GM18508 (cell line): ENCODE results near the gene C4orf50.

Experiments
- ATAC-seq: cut with Tn5 transposase; IDR thresholded peaks from one replicate; pipeline ENCODE4 v1.9.1; 2021; ENCODE audit warnings: moderate number of reproducible peaks; ENCODE audit not compliant: insufficient read depth, unreplicated experiment

Gene C4orf50

GRCh38 chr4:6044276-6044675 is 26.0 kb upstream of the C4orf50 start:
- no peak for ATAC-seq

GRCh38 chr4:6043843-6044242 is 25.6 kb upstream of the C4orf50 start:
- ATAC-seq = no peak

GRCh38 chr4:6043188-6043587 is 25.0 kb upstream of the C4orf50 start:
- ATAC-seq = no peak

GRCh38 chr4:6042293-6043063 is 24.2 kb upstream of the C4orf50 start:
- ATAC-seq = no peak

GRCh38 chr4:6041800-6042199 is 23.6 kb upstream of the C4orf50 start:
- no peak for ATAC-seq

- no peak for ATAC-seq
Measured at GRCh38 chr4:6038711-6039110, 20.5 kb upstream of the C4orf50 start.

- ATAC-seq = no peak
Measured at GRCh38 chr4:6035786-6036185, 17.6 kb upstream of the C4orf50 start.

- ATAC-seq = no peak
Measured at GRCh38 chr4:6033381-6033780, 15.2 kb upstream of the C4orf50 start.

GRCh38 chr4:6032249-6033244 is 14.3 kb upstream of the C4orf50 start:
- ATAC-seq = no peak

GRCh38 chr4:6031846-6032245 is 13.6 kb upstream of the C4orf50 start:
- no peak for ATAC-seq

GRCh38 chr4:6030679-6031078 is 12.4 kb upstream of the C4orf50 start:
- no peak for ATAC-seq

GRCh38 chr4:6029254-6029653 is 11.0 kb upstream of the C4orf50 start:
- ATAC-seq = no peak

- no peak for ATAC-seq
Measured at GRCh38 chr4:6028168-6028567, 9.9 kb upstream of the C4orf50 start.

GRCh38 chr4:6027392-6027791 is 9.2 kb upstream of the C4orf50 start:
- ATAC-seq = no peak

- ATAC-seq = no peak
Measured at GRCh38 chr4:6024313-6024960, 6.2 kb upstream of the C4orf50 start.

GRCh38 chr4:6023731-6024130 is 5.5 kb upstream of the C4orf50 start:
- ATAC-seq = no peak

- ATAC-seq = no peak
Measured at GRCh38 chr4:6022607-6023288, 4.5 kb upstream of the C4orf50 start.

GRCh38 chr4:6021831-6022606 is 3.8 kb upstream of the C4orf50 start:
- ATAC-seq = no peak

- no peak for ATAC-seq
Measured at GRCh38 chr4:6020613-6021012, 2.4 kb upstream of the C4orf50 start.
